Activated CD8-positive, alpha-beta memory T cell treated with anti-CD3 and anti-CD28 coated beads, Interleukin-2, amount 50 U/mL, for 4 hours (primary cell): ENCODE measurements around the gene MAP3K3.
A peak's percentile ranks its signal among the peaks of the same experiment; 100 is the strongest.
"Not testable (repeated sequence)": the region's sequence is repeated elsewhere in the genome, so short reads cannot be mapped to it uniquely, and the experiment has no call there.

Experiments
- DNase-seq: peaks from one replicate; pipeline ENCODE4 v3.0.0-alpha.2; 2020

The MAP3K3 gene

DNA sequence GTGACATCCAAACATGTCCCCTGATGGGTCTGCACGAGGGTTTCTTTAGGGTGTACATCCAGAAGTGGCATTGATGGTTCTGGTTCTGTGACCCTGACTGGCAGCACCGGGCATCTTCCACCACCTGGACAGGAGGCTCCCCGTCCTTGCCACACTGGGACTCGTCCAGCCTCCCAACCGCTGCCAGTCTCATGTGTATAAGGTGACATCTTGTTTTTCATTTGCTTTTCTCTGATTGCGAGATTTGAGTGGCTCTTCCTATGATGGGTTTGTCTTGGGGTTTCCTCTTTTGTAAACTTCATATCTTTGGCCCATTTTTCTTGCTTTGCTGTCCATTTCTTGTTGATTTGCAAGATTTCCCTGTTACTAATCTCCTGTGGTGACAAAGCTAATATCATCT lies 86.9 kb downstream of the MAP3K3 start:
- DNase-seq = no peak

DNA sequence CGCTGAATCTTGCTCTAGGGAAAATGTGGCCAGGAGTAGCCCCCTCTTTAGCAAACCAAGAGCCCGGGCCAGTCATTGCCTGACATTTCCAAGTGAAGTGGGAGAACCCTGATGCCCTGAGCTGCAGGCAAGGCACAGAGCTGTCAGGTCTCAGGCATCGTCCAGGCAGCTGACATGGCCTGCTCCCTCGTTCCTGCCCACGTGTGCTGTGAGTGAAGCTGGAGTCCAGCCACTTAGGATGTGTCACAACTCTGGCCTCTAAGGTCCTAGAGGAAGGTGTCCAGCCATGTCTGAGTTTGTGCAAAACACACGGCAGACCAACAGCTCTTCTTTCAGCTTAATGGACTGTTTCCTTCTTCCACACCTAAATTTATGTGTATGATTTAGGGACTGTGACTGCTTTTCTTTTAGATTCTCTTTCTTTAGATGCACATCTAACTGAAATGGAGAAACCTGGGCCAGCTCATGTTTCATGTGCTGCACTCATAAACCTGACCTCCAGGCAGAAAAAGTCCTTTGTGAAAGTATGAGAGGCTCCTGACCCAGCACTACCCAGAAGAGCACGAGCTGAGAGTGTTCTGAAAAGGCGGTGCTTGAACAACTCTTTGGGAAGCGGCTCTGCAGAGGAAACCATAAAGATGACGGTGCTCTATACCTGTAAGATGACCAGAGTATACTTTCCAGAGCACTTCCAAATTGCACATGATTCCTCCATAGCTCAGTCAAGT lies 92.5 kb downstream of the MAP3K3 start:
- no peak for DNase-seq

DNA sequence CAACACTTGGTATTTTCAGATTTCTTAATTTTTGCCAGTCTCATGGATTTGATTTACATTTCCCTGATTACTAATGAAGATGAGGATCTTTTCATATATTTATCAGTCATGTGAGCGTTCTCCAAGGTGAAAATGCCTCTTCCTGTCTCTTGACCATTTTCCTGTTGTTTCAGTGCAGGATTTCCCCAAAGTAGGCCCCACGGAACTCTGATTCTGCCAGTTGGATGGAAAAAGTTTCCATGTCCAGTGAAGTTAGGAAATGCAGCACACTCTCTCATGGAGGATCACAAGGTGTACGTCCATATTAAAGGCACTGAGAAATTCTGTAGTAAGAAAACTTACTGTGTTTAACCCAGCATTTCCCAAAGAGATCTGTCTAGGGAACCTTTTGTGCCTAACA lies 94.2 kb downstream of the MAP3K3 start:
- DNase-seq = no peak

DNA sequence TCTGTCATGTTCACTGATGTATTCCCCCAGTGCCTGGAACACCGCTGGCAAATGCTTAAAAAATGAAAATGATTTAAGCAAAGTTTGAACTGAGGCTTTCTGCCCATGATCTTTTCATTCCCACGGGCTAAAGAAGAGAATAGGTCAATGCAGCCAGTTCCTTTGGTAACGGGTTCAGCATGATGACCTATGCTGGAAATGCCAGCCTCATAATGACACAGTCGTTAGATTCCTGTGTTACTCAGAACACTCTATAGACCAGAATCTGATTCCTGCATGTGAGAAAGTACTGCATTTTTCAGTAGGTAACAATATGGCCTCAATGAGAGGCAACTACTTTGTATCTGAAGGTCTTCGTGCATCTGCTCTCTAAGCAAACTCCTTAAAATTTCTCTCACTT lies 96.8 kb downstream of the MAP3K3 start:
- no peak for DNase-seq

DNA sequence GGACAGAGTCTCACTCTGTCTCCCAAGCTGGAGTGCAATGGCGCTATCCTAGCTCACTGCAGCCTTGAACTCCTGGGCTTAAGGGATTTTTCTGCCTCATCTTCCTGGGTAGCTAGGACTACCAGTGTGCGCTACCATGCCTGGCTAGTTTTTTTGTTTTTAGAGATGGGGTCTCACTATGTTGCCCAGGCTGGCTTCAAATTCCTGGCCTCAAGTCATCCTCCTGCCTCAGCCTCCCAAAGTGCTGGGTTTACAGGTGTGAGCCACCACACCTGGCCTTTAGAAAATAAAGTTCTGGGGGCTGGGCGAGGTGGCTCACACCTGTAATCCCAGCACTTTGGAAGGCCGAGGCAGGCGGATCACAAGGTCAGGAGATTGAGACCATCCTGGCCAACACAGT lies 98.0 kb downstream of the MAP3K3 start:
- DNase-seq = not testable (repeated sequence)

DNA sequence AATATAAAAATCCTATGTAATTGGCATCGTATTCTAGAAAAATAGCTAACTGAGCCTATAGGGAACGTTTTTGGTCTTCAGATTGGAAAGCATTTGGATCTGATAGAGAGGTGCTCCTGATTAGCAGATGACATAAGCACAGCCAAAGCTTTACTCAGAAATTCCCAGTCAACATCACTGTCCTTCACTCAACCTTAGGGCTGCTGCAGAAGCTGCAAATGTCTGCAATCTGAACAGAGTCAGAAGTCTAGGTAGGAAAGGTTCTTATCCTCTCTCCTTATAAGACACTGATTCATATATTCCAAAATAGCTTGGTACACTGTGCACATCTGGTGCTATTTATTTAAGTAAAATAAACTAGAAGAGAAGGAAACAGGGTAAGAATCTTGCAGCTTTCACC lies 100.2 kb downstream of the MAP3K3 start:
- no peak for DNase-seq

DNA sequence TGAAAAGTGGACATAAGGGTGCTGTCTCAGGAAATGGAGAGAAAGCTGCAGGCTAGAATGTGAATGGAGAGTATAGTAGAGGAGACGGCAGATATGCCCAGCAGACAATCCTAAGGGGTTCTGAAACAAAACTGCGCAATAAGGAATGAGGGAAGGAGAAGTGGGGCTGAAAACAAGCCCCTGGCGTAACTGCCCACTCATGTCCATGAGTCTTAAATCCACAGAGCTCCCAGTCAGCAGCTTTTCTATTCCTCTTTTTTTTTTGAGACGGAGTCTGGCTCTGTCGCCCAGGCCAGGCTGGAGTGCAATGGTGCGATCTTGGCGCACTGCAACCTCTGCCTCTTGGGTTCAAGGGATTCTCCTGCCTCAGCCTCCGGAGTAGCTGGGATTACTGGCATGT lies 113.5 kb downstream of the MAP3K3 start:
- DNase-seq = no peak

DNA sequence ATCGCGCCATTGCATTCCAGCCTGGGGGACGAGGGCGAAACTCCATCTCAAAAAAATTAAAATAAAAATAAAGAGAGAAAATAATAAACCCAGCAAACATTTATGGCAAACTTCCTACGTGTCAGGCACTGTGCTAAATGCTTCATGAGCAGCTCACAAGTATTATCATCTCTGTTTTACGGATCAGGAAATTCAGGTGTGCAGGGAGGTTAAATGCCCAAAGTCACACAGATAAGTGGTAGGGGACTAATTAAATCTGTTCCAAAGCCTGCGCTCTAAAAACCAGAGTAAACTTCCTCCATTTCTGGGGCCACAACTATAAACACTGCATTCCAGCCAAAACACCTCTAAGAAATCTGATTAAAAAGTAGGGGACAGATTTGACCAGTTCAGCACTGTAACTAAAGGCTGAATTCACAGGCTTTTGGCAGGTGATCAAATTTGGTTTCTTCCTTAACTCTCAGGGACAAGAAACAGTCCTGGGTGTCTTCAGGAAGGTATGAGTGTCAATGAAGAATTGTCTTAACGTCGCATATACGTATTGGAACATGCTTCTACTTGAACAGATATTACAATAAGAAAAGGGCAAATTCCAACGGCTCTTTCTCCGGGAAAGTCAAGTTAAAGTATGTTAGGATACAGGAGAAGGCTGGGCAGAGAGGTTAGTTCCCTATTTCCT lies 118.4 kb downstream of the MAP3K3 start:
- DNase-seq = no peak

DNA sequence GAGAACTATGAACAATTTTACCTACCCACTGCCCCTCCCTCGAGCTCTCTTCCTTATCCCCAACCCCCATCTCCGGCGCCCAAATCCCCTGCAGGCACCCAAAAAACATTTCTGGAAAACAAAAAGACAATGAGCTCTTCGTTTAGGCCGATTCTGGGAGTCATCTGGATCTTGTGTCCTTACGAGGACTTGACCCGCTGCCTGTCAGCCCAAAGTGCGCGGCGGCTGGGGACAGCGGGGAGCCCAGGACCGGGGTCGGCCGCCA lies 118.9 kb downstream of the MAP3K3 start:
- no peak for DNase-seq

DNA sequence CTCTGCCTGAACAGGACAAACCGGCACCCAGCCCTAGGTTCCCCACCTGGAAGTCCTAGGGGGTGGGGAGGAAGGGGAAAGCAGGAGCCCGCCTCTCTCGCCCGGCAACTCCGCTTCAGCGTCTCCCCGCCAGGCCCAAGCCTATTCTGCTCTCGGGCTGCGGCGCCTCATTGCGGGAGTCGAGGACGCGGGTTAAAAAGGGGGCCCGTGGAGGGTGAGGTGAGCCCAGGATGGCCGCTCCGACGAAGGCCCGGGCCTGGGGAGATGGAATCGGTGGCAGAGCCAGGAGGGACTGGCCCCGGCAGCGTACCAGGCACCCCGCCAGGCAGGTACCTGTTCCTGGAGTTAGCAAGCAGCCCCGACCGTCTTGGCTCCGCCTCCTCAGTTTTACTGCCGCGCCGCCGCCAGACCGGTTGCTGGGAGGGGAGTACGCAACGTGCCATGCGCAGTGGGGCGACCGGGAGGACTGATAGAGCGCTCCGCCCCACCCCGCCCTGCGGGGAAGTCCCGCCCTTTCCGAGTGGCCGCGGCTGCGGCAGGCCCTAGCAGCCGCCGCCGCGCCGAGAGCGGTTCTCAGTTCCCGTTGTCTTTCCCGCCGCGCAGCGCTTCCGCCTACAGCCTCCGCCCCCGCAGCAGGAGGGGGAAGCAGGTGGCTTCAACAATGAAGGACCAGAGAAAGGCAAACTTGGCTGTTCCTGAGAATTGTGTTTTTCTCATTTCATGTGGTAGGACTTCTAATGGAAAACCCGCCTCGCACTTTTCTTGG lies 119.4 kb downstream of the MAP3K3 start, which contains the start of gene STRADA:
Gene STRADA (minus strand): TSS at position 392 of the 766 bp plus-strand sequence. CDS start 13,430 bp downstream, outside the sequence.
- peak; percentile 99 for DNase-seq
